HepG2 (cell line): ENCODE data around the gene PAIP2.

ENCODE experiments used
- MXD4 ChIP-seq: IDR thresholded peaks from 2 replicates; pipeline ENCODE4 v1.6.1; 2016; ENCODE audit warnings: mild to moderate bottlenecking, missing biosample characterization, missing genetic modification reagents
- MXI1 ChIP-seq: IDR thresholded peaks from 3 replicates; pipeline ENCODE4 v1.6.1; 2012; ENCODE audit warnings: low read depth, low read length, inconsistent platforms, borderline replicate concordance
- NR1H2 ChIP-seq: sonication (generic); formaldehyde crosslinking; IDR thresholded peaks from 2 replicates; pipeline ENCODE4 v1.8.1; 2022; ENCODE audit warnings: low read depth, missing genetic modification reagents, borderline replicate concordance
- PAWR ChIP-seq: sonication (generic); formaldehyde crosslinking; IDR thresholded peaks from 2 replicates; pipeline ENCODE4 v1.4.0; 2020; ENCODE audit warnings: missing genetic modification reagents, mild to moderate bottlenecking, borderline replicate concordance
- PAX8 ChIP-seq: sonication (generic); formaldehyde crosslinking; IDR thresholded peaks from 2 replicates; pipeline ENCODE4 v1.8.0; 2022; ENCODE audit warnings: mild to moderate bottlenecking, missing genetic modification reagents, borderline replicate concordance
- POLR2A ChIP-seq, 2 experiments: IDR thresholded peaks; 2 replicates each; pipeline ENCODE4 v1.6.1; 2011; ENCODE audit warnings: low read depth in 2 of 2, low read length in 2 of 2, mild to moderate bottlenecking in 1 of 2, moderate library complexity in 1 of 2; ENCODE audit not compliant: insufficient read depth in 1 of 2
- REL ChIP-seq: sonication (generic); formaldehyde crosslinking; conservative IDR thresholded peaks from 2 replicates; pipeline ENCODE4 v1.8.0; 2022; ENCODE audit warnings: mild to moderate bottlenecking, missing genetic modification reagents, moderate library complexity
- SIN3A ChIP-seq: IDR thresholded peaks from 2 replicates; pipeline ENCODE4 v1.6.1; 2011; ENCODE audit warnings: low read depth, mild to moderate bottlenecking, control low read depth, low read length, borderline replicate concordance
- TAF1 ChIP-seq: sonication (generic); formaldehyde crosslinking; IDR thresholded peaks from 2 replicates; pipeline ENCODE4 v1.4.0; 2020; ENCODE audit warnings: missing genetic modification reagents
- ZMYM4 ChIP-seq: sonication (generic); formaldehyde crosslinking; IDR thresholded peaks from 2 replicates; pipeline ENCODE4 v1.8.1; 2023; ENCODE audit warnings: mild to moderate bottlenecking, missing genetic modification reagents
- ZNF224 ChIP-seq: sonication (generic); formaldehyde crosslinking; IDR thresholded peaks from 2 replicates; pipeline ENCODE4 v1.5.0; 2020; ENCODE audit warnings: mild to moderate bottlenecking, missing genetic modification reagents
- TF ChIP-seq, protein P1 (sequence below), 2 experiments: IDR thresholded peaks; 2 replicates each; pipeline ENCODE4 v1.6.1; 2011 to 2012; ENCODE audit warnings: low read length in 2 of 2, borderline replicate concordance in 1 of 2, low read depth in 1 of 2, mild to moderate bottlenecking in 1 of 2, moderate library complexity in 1 of 2

DNA sequence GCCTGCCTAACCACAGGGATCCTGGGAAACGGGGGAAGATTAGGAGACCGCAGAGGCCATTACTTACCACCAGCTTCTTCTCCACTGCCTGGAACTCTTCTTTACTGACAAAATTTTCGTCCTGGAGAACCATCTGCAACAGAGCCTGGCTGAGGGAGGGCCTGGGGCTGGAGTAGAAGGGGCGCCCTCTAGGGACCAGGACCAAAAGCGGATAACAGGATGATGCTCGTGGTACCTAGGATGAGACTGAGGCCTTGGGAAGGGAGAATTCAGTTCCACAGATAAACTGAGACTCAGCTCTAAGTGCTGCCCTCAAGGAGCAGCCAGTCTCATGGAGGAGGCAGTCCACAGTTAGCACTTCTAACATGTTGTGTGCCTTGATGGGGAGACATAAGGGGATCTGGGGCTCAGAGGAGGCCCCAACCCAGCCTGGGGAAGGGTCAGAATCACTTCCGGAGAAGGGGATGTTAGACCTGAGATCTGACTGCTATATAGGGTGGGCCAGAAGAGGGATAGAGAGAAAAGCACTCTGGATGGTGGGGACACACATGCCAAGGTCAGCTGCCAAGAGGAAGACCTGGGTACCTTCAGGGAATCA lies 61.0 kb downstream of the PAIP2 start:
- TF ChIP-seq POLR2A (IDR thresholded peaks at IDR 0.05; ENCODE audit: insufficient read depth in 1 of 2, low read depth in 2 of 2, low read length in 2 of 2) (no peak), PAX8 (CRISPR knock-in tag) (no peak), TAF1 (no peak), MXI1 (no peak), ZNF224 (no peak), NR1H2 (CRISPR knock-in tag) (no peak), ZMYM4 (CRISPR knock-in tag) (no peak), SIN3A (no peak), MXD4 (CRISPR knock-in tag) (no peak), REL (CRISPR knock-in tag) (no peak), PAWR (no peak)
- TF ChIP-seq, protein P1, sequence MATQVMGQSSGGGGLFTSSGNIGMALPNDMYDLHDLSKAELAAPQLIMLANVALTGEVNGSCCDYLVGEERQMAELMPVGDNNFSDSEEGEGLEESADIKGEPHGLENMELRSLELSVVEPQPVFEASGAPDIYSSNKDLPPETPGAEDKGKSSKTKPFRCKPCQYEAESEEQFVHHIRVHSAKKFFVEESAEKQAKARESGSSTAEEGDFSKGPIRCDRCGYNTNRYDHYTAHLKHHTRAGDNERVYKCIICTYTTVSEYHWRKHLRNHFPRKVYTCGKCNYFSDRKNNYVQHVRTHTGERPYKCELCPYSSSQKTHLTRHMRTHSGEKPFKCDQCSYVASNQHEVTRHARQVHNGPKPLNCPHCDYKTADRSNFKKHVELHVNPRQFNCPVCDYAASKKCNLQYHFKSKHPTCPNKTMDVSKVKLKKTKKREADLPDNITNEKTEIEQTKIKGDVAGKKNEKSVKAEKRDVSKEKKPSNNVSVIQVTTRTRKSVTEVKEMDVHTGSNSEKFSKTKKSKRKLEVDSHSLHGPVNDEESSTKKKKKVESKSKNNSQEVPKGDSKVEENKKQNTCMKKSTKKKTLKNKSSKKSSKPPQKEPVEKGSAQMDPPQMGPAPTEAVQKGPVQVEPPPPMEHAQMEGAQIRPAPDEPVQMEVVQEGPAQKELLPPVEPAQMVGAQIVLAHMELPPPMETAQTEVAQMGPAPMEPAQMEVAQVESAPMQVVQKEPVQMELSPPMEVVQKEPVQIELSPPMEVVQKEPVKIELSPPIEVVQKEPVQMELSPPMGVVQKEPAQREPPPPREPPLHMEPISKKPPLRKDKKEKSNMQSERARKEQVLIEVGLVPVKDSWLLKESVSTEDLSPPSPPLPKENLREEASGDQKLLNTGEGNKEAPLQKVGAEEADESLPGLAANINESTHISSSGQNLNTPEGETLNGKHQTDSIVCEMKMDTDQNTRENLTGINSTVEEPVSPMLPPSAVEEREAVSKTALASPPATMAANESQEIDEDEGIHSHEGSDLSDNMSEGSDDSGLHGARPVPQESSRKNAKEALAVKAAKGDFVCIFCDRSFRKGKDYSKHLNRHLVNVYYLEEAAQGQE (IDR thresholded peaks at IDR 0.05; ENCODE audit: borderline replicate concordance in 1 of 2, low read depth in 1 of 2, low read length in 2 of 2), result no peak
